GM21723 (cell line): ENCODE data around the gene GABRA5.
"Not testable (repeated sequence)": the region's sequence is repeated elsewhere in the genome, so short reads cannot be mapped to it uniquely, and the experiment has no call there.

ENCODE experiments used
- ATAC-seq: cut with Tn5 transposase; IDR thresholded peaks from one replicate; pipeline ENCODE4 v1.9.1; 2021; ENCODE audit warnings: mild to moderate bottlenecking, moderate library complexity; ENCODE audit not compliant: unreplicated experiment

The GABRA5 gene

DNA sequence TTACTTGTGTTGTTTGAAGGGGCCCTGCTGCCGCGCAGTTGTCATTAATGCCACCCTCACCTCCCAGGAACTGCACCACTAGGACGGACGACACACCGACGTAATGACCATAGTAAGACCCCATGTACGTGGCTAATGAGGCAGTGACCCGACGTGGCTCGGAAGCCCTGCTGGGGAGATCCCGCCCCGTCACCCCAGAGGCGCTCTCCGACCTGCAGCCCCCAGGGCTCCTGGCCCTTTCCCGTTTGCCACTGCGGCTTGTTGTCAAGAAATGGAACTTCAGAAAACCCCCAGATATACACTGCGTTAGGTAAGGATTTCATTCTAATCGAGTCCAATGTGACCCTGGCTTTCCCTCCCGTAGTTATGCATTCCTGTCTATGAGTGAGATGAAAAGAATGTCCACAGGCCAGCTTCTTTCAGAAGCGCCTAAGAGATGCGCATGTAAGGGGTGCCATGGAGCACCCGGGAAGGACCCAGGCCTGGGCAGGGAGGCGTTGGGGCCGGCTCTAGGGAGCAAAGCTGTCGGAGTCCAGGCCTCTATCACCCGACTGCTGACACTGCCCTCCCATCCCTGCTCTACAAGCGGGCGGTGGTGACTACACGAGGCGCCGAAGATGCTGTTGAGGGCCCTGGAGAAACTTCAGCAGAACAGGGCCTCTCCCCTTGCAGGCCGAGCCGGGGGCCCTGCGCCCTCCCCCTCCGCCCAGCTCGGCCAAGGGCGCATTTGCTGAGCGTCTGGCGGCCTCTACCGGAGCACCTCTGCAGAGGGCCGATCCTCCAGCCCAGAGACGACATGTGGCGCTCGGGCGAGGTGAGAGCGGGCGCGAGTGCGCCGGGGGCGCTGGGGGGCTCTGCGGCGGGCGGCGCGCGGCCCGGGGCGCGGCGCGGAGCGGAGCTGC, at the start of gene GABRA5:
Gene GABRA5, plus strand, starts transcription at position 765 of the 902 bp plus-strand sequence. CDS start 2,187 bp downstream, outside the sequence.
- no peak for ATAC-seq

DNA sequence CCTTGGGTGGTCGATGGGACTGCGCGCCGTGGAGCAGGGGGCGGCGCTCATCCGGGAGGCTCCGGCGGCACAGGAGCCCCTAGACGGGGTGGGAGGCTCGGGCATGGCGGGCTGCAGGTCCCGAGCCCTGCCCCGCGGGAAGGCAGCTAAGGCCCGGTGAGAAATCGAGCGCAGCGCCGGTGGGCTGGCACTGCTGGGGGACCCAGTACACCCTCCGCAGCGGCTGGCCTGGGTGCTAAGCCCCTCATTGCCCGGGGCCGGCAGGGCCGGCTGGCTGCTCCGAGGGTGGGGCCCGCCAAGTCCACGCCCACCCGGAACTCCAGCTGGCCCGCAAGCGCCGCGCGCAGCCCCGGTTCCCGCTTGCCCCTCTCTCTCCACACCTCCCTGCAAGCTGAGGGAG, 35.7 kb upstream of the GABRA5 start:
- ATAC-seq, result not testable (repeated sequence)

DNA sequence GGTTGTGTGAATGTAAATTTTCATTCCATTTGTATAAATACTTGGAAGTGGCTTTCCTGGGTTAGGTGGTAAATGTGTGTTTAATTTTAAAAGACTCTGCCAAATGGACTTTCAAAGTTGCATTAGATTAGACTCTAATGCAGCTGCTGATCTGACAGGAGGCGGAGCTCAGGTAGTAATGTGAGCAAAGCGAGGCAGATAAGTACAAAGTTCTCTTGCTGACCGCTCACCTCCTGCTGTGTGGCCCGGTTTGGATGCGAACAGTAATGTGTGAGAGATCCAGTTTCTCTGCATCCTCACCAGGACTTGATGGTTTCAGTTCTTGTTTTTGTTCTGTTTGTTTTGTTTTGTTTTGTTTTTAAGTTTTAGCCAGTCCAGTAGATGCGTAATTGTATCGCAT, 34.9 kb upstream of the GABRA5 start:
- ATAC-seq, result no peak

DNA sequence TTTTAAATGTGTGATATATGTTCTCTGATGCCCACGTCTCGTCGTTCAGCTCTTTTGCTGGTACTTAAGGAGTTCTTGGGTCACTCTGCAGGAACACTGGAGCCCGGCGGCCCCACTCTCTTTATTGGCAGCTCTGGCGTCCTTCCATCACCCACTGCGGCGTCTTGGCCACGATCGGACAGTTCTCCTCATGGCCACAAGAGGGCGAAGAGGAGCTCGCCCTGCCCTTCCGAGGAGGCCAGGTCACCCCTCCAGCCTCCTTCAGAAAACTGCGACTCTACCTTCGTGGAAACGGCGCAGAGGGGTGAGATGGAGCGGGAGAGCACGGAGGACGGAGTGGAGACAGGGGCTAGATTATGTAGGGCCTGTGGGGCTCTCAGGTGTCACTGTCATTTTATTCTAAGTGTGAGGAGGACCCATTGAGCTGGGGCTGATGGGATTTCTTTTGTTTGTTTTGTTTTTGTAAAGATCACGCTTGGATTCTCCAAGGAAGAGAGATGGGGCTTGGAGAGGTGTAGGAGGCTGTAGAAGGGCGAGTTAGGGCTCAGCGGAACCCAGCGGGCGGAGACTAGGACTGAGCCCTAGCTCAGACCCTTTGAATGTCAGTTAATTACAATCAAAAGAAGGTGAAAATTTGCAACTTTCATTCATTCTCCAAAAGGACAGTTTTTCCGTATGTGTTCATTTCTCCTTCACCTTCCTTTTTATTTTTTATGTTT, 28.0 kb upstream of the GABRA5 start:
- ATAC-seq, result no peak

DNA sequence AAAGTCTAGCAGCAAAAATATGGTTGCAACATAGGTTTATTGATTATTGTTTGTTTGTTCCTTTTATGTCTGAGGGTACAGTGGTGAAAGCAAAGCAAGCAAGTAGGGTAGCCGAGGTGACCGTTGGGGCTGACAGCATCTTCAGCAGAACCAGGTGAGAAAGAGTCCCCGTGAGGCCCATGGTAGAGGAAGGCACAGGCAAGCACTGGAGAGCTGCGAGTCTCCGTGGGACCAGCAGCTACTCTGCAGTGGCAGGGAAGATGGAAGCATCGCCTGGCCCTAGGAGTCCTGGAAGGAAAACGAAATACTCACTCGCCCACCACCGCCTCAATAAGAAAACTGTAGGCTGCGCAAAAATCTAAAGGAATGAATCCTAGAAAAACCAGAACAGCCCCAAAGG, 25.3 kb upstream of the GABRA5 start:
- ATAC-seq, result no peak

DNA sequence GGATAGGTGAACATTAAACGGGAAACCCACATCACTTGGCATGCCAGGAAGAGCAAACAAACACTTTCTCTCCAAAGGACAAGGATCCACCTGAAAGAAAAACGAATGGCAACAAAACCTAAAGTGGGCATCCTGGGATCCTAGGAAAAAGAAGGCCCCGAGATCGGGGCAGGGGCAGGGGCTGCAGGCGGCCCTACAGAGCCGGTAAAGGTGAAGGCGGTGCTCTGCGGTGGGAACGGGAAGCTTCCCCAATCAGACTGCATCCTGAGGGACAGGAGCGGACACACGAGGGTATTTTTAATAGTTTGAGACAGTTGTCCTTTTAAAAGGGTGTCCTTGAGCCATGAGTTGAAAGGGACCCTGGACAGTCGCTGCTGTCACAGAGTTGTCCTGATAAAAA, 24.9 kb upstream of the GABRA5 start:
- ATAC-seq, result no peak

DNA sequence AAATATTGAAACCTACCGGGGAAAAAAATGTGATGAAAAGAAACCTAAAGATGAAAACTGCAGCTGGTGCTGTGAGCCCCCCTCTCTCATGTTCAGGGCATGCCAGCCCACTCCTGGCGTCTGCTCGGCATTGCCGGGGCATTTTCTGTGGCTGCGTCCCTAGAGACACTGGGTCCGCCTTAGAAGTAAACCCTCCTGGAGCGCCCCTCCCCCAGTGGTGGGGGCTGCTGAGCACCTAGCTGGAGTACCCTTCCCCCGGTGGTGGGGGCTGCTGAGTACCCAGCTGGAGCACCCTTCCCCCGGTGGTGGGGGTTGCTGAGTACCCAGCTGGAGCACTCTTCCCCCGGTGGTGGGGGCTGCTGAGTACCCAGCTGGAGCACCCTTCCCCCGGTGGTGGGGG, 24.5 kb upstream of the GABRA5 start:
- no peak for ATAC-seq

DNA sequence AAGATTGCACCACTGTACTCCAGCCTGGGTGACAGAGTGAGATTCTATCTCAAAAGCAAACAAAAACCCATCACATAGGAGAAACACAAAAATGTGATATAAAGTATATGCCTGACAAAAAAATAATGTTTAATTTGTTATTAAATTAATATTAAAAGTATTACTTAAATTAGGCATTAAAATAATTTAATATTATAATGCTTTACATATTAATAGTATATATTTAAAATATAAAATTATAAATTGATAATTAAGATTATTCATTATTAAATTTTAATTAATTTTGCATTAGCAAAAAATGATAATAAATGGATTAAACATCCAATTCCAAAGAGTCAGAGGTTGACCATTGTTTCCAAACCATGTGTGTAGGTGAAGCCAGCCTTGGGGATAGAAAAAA, 22.0 kb upstream of the GABRA5 start:
- ATAC-seq, result no peak

DNA sequence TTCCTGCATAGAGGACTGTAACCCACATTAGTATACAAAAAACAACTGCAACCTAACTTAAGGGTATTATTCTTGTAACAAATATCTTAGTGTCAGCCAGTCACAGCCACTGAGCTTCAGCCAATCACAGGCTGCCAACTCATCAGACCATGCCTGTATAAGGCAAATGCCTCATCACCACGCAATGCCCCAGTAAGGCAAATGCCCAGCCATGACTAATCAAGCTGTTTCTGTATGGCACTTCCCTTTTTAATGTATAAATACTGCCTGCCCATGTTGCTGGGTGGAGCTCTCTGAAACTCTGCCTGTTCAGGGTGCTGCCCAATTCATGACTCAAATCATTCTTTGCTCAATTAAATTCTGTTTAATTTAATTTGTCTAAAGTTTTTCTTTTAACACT, 18.4 kb upstream of the GABRA5 start:
- ATAC-seq, result no peak

DNA sequence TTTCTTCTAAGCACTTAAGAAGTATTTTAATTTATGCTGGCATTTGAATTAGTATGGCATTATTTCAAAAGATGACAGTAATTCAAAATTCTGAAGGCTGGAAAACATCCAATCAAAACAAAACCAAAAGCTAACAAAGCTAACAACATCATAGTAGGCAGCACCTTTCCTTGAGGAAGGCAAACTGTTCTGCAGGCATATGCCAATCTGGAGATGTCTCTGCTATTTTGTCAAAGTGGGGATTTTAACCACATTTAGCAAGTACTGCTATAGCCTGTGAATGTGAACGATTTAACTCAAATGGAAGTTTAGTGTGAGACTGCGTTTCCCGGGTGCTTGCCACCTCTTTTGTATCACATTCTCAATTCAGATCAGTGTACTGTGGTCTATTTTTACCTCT, 16.7 kb upstream of the GABRA5 start:
- ATAC-seq, result no peak

DNA sequence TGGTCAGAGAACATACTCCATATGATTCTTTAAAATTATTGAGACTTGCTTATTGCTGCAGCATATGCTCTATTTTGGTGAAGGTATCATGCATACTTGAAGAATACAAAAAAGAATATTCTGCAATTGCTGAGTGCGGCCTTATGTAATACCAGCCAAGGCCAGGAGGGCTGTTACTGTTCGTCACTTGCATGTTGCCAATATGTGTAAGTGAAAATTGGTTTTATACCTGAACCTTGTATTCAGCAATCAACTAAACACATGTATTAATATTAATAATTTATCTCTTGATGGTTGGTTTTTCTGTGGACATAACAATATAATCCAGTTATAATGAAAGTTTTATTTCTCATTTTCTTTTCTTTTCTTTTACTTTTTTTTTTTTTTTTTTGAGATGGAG, 13.9 kb upstream of the GABRA5 start:
- ATAC-seq, result no peak

DNA sequence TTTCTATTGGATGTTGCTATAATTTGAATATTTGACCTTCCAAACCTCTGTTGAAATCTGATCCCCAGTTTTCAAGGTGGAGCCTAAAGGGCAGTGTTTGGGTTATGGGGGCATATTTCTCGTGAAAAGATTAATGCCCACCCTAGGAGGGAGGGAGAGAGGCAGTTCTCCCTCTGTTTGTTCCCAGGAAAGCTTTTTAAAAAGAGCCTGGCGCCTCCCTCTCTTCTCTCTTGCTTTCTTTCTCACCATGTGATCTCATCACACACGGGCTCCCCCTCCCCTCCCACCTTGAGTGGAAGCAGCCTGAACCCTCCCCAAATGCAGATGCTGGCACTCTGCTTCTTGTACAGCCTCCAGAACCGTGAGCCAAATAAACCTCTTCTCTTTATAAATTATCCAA, 12.4 kb upstream of the GABRA5 start:
- no peak for ATAC-seq

DNA sequence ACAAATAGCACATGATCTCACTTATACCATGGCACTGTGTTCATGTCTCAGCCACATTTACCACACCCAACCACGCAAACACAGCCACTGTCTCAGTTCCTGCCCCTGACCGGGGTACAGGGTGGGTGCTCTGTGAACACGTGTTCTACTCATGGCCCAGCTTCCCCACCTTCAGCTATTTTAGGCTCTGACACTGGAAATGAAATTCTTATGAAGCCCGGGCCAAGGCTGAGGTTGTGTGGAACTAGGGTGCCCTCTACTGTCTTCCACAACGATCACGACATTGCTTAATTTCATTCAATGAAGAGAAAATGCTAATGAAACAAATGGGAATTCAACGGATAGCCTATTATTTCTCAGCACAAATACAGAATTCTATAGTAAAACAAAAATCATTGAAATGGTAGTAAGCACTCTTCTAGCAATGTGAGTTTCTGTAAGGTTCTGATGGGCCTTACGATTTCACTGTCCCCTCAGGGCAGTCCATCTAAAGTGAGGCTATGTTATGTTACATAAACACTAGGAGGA, 2.1 kb upstream of the GABRA5 start:
- ATAC-seq, result no peak

DNA sequence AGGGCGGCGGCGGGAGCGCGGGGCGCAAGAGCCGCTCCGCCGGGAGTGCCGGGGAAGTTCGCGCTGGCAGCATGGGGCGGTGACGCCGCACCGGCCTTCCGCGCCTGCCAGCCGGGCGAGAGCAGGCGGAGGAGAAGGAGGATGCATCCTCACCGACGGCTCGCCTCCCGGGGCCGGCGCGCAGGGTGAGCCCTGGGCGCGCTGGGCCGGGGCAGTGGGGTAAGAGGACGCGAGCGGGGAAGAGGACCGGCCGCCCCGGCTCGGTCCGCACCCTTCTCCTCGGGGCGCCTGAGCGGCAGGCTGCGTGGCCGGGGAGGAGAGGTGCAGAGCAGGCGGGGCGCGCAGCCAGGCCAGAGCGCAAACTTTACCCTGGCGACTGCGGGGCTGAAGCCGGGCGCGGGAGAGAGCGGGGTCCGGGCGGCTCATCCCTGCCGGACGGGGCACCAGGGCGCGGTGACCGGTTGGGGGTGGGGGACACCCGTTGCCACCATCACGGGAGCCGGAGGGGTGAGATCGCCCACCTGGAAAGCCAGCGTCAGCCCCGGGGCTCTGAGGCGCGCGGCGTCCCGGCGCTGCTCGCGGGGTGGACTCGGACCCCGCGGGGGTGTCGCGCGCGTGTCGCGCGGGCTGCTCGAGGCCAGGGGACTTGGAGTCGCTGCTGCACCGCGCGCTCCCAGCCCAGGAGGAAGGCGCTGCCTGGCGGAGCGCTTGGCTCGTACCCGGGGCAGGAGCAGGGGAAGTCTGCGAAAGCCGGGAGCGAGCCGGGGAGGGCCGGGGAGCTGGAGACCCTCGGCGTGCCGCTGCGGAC, 542 bp downstream of the GABRA5 start:
- no peak for ATAC-seq

DNA sequence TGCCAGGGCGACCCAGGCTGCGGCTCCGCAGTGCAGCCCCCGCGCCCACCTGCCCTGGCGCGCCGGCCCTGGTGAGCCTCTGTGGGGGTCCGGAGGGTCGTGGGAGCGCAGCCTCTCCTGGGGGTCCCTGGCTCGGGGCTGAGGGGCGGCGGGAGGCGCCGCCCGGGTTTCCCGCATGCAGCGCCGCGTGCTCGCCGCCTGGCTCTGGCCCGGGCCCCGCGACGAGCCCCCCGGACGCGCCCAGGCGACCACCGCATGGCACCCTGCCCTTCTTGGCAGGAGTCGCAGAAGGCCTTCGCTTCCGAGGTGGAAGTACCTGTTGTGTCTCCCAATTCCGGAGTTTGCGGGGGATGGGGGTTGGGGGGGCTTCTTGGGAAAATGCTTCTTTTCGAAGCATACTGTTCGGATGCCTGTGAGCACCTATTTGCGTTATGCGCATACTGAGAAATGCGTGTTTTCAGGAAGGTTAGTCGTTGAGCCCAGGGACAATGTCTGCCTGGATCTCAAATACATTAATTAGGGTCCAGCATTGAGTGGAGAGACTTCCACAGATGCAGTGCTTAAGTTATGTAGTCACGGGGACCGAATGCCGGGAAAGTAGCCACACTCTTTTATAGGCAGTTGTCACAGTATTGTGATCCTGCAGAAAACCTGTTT, 1.3 kb downstream of the GABRA5 start:
- ATAC-seq, result no peak

DNA sequence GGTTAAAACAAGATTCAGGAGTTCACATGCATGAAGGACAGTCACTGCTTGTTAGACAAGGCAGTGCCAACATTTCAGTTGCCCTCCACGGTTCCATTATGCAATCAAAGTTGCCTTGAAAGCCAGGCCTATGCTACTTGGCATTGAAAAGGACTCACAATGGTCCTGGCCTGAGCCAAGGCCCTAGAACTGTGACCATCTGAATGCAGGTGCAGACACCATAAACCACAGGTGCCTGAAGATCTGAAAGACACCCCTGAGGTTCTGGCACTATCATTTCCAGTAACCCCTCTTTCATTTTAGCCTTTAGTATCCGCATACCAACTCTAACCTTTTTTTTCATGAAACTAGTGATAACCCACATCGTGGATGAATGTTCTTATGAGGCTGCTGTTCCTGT, 2.8 kb downstream of the GABRA5 start:
- ATAC-seq, result no peak

DNA sequence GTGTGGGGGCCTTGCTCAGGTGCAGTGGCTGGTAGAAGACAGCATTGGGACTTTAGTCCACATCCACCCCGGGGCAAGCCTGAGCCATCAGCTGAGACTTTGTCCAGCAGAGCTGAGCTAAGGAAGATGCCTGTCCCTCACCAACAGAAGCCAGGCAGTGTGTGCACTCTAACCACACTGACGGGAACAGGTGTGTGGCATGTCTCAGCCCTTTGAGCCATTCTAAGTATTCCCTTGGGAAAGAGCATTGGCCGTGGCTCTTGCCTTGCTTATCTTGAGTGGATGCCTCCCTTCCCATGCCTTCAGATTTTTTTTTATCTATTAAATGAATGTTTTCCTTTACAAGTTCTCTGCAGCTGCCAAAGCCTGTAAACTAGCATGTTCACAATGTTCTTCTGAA, 3.5 kb downstream of the GABRA5 start:
- no peak for ATAC-seq

DNA sequence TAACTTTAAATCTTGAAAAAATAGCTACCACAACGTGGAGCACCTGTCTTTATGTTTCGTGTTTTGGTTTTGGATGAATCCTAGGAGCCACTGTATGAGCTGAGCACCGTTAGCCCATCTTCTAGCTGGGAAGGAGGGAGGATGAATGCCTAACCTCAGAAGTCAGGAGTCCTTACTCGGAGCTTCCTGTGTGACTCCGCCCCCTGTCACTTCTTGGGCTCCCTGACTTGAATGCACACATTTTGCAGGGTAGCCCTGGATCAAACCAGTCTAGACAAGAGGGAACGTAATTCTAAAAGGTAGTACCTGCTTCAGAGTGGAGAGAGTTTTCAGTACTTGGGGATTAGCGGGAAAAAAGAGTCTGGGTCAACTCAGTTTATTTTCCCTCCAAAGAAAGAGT, 5.3 kb downstream of the GABRA5 start:
- ATAC-seq, result no peak

DNA sequence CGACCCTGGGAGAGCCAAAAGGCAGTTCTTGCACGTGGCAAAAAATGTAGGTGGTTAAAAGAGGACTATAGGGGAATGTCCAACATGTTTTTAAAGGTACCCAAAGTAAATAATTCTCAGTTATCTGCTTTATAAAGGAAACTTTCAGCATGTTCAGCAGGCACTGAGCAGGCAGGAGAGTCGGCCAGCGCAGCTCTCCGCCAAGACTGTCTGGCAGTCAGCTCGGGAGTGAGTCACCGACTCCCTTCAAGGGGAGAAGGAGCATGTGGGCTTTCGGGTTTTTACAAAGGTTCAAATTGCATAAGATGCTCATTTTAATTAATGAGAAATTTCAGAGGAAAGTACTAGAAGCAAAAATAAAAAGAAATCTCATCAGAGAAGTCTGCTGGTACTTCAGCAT, 7.0 kb downstream of the GABRA5 start:
- no peak for ATAC-seq

DNA sequence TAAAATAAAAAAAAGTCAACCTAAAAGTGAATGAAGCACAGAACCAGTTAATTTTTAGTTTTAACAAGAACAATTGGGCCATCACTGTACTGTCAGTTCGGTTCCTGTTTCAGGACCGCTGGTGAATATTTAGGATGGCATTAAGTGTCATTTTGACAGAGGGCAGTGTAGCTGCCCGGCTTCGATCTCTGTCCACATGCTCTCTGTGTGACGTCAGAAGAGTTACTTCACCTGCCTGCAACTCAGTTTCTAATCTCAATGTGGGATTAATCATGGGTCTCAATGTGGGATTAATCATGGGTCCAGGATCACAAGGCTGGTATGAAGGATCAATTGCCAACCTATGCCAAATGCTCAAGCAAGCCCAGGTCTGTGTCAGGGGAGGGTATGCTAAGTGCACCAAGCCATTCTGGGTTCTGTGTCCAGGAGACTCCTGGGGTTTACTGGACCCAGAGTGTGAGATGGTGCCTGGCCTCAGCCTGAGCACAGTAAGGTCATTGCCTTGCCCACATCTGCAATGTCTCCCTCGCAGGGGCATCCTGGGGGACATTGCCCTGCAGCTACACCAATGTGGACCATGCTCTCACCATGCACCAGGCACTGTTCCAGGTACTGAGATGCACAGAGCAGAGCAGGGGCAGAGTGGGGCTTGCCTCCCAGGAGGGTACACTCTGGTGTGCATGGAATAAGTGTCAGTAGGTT, 8.1 kb downstream of the GABRA5 start:
- no peak for ATAC-seq
